WTC11 (cell line): ENCODE data around the gene COL4A1. TPM values are rescaled to one million over a fixed set of nuclear protein-coding genes. Genes with fewer than 3 reads are reported as not detected.

Experiments used
- ESRRA ChIP-seq: sonication (generic); formaldehyde crosslinking; IDR thresholded peaks from 2 replicates; pipeline ENCODE4 v1.8.1; 2022; ENCODE audit warnings: mild to moderate bottlenecking, missing genetic modification reagents, borderline replicate concordance
- JUN ChIP-seq: sonication (generic); formaldehyde crosslinking; IDR thresholded peaks from 2 replicates; pipeline ENCODE4 v1.8.0; 2023; ENCODE audit warnings: mild to moderate bottlenecking, missing genetic modification reagents
- NFE2L1 ChIP-seq: sonication (generic); formaldehyde crosslinking; IDR thresholded peaks from 2 replicates; pipeline ENCODE4 v1.8.1; 2023; ENCODE audit warnings: missing genetic modification reagents
- NR3C1 ChIP-seq: sonication (generic); formaldehyde crosslinking; conservative IDR thresholded peaks from 2 replicates; pipeline ENCODE4 v1.8.1; 2023; ENCODE audit warnings: low read depth, mild to moderate bottlenecking, missing genetic modification reagents
- RELA ChIP-seq: sonication (generic); formaldehyde crosslinking; IDR thresholded peaks from 2 replicates; pipeline ENCODE4 v1.8.1; 2022; ENCODE audit warnings: missing genetic modification reagents, mild to moderate bottlenecking, borderline replicate concordance
- TEAD4 ChIP-seq: sonication (generic); formaldehyde crosslinking; IDR thresholded peaks from 2 replicates; pipeline ENCODE4 v1.8.0; 2022; ENCODE audit warnings: mild to moderate bottlenecking, missing genetic modification reagents
- total RNA-seq: library from RNA; stranded (reverse); gene quantifications from 3 replicates; pipeline ENCODE4 v1.2.3, GENCODE V29; 2021
- TF ChIP-seq, protein P1 (sequence below): sonication (generic); formaldehyde crosslinking; IDR thresholded peaks from 2 replicates; pipeline ENCODE4 v1.8.0; 2022; ENCODE audit warnings: mild to moderate bottlenecking, missing genetic modification reagents
- TF ChIP-seq, protein P2 (sequence below): sonication (generic); formaldehyde crosslinking; IDR thresholded peaks from 2 replicates; pipeline ENCODE4 v1.8.0; 2022; ENCODE audit warnings: missing genetic modification reagents
- TF ChIP-seq, protein P3 (sequence below): fragments of 250-450 bp; sonication (Bioruptor Pico); IDR thresholded peaks from 2 replicates; pipeline ENCODE4 v1.9.0; 2021; ENCODE audit warnings: moderate library complexity, mild to moderate bottlenecking, inconsistent platforms, borderline replicate concordance
- TF ChIP-seq, protein P4 (sequence below): sonication (generic); formaldehyde crosslinking; conservative IDR thresholded peaks from 2 replicates; pipeline ENCODE4 v1.8.1; 2023; ENCODE audit warnings: mild to moderate bottlenecking, low read depth, missing genetic modification reagents, moderate library complexity
- TF ChIP-seq, protein P5 (sequence below): sonication (generic); formaldehyde crosslinking; IDR thresholded peaks from 2 replicates; pipeline ENCODE4 v1.8.1; 2022; ENCODE audit warnings: missing genetic modification reagents, borderline replicate concordance
- TF ChIP-seq, protein P6 (sequence below): sonication (generic); formaldehyde crosslinking; IDR thresholded peaks from 2 replicates; pipeline ENCODE4 v1.8.1; 2023; ENCODE audit warnings: mild to moderate bottlenecking, missing genetic modification reagents
- TF ChIP-seq, protein P7 (sequence below): fragments of 250-450 bp; sonication (Bioruptor Pico); IDR thresholded peaks from 2 replicates; pipeline ENCODE4 v1.9.0; 2021; ENCODE audit warnings: mild to moderate bottlenecking
- TF ChIP-seq, protein P8 (sequence below): sonication (generic); formaldehyde crosslinking; conservative IDR thresholded peaks from 2 replicates; pipeline ENCODE4 v1.8.1; 2022; ENCODE audit warnings: mild to moderate bottlenecking, missing genetic modification reagents

The COL4A1 gene
- total RNA-seq, 1 experiment from 2014 or later = 89.6 TPM

DNA sequence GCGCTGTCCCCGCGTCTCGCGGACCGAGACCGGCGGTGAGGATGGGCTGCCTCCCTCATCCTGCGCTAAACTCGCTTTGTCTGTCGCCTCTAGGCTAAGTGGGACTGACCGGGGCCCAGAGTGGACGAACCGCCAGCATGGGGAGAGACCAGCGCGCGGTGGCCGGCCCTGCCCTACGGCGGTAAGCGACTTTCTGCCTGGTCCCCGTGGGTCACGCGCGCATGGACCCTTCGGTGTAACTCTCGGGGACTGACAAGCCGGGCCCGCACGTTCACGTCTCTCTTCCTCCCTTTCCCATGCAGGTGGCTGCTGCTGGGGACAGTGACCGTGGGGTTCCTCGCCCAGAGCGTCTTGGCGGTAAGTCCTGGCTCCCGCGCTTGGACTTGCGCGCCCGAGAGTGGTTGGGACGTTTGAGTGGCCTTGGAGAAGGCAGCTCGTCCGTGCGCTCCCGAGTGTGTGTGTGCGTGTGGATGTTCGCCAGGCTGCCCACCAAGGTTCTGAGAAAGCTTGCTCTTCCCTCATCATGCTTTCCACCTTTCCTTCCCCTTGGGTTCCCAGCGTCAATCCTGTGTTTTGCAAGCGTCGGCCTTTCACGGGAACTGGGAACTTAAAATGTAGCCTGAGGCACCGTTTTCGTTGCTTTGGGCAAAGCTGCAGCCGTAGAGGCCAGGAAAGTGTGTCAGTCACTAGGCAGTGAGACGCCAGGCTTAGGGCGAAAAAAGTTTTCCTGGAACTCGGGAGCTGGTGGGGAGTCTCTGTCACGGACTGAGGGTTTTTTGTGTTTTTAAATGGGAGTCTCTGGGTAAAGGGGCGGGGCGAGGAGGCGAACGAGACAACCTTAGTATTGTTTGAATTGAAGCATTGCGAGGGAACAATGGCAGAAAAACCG, 1.1 kb upstream of the COL4A1 start (continued):
- TF ChIP-seq, protein P1, sequence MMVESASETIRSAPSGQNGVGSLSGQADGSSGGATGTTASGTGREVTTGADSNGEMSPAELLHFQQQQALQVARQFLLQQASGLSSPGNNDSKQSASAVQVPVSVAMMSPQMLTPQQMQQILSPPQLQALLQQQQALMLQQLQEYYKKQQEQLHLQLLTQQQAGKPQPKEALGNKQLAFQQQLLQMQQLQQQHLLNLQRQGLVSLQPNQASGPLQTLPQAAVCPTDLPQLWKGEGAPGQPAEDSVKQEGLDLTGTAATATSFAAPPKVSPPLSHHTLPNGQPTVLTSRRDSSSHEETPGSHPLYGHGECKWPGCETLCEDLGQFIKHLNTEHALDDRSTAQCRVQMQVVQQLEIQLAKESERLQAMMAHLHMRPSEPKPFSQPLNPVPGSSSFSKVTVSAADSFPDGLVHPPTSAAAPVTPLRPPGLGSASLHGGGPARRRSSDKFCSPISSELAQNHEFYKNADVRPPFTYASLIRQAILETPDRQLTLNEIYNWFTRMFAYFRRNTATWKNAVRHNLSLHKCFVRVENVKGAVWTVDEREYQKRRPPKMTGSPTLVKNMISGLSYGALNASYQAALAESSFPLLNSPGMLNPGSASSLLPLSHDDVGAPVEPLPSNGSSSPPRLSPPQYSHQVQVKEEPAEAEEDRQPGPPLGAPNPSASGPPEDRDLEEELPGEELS = 0 out of 2 replicates have a peak, but pooled peaks have one; percentile 46
- no peak for TF ChIP-seq TEAD4
- 0 out of 2 replicates have a peak, but pooled peaks have one; percentile 68 for TF ChIP-seq NFE2L1
- TF ChIP-seq NR3C1 (CRISPR knock-in tag) = no peak
- peak; percentile 31; the same call in 1 of the 2 replicates for TF ChIP-seq JUN (CRISPR knock-in tag)
- TF ChIP-seq, protein P2, sequence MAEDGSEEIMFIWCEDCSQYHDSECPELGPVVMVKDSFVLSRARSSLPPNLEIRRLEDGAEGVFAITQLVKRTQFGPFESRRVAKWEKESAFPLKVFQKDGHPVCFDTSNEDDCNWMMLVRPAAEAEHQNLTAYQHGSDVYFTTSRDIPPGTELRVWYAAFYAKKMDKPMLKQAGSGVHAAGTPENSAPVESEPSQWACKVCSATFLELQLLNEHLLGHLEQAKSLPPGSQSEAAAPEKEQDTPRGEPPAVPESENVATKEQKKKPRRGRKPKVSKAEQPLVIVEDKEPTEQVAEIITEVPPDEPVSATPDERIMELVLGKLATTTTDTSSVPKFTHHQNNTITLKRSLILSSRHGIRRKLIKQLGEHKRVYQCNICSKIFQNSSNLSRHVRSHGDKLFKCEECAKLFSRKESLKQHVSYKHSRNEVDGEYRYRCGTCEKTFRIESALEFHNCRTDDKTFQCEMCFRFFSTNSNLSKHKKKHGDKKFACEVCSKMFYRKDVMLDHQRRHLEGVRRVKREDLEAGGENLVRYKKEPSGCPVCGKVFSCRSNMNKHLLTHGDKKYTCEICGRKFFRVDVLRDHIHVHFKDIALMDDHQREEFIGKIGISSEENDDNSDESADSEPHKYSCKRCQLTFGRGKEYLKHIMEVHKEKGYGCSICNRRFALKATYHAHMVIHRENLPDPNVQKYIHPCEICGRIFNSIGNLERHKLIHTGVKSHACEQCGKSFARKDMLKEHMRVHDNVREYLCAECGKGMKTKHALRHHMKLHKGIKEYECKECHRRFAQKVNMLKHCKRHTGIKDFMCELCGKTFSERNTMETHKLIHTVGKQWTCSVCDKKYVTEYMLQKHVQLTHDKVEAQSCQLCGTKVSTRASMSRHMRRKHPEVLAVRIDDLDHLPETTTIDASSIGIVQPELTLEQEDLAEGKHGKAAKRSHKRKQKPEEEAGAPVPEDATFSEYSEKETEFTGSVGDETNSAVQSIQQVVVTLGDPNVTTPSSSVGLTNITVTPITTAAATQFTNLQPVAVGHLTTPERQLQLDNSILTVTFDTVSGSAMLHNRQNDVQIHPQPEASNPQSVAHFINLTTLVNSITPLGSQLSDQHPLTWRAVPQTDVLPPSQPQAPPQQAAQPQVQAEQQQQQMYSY (CRISPR knock-in tag) = no peak
- TF ChIP-seq, protein P3, sequence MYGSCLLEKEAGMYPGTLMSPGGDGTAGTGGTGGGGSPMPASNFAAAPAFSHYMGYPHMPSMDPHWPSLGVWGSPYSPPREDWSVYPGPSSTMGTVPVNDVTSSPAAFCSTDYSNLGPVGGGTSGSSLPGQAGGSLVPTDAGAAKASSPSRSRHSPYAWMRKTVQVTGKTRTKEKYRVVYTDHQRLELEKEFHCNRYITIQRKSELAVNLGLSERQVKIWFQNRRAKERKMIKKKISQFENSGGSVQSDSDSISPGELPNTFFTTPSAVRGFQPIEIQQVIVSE (CRISPR knock-in tag) = no peak
- TF ChIP-seq, protein P4, sequence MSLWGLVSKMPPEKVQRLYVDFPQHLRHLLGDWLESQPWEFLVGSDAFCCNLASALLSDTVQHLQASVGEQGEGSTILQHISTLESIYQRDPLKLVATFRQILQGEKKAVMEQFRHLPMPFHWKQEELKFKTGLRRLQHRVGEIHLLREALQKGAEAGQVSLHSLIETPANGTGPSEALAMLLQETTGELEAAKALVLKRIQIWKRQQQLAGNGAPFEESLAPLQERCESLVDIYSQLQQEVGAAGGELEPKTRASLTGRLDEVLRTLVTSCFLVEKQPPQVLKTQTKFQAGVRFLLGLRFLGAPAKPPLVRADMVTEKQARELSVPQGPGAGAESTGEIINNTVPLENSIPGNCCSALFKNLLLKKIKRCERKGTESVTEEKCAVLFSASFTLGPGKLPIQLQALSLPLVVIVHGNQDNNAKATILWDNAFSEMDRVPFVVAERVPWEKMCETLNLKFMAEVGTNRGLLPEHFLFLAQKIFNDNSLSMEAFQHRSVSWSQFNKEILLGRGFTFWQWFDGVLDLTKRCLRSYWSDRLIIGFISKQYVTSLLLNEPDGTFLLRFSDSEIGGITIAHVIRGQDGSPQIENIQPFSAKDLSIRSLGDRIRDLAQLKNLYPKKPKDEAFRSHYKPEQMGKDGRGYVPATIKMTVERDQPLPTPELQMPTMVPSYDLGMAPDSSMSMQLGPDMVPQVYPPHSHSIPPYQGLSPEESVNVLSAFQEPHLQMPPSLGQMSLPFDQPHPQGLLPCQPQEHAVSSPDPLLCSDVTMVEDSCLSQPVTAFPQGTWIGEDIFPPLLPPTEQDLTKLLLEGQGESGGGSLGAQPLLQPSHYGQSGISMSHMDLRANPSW (CRISPR knock-in tag) = no peak
- TF ChIP-seq ESRRA (CRISPR knock-in tag) = no peak
- TF ChIP-seq RELA (CRISPR knock-in tag) = no peak
- TF ChIP-seq, protein P5, sequence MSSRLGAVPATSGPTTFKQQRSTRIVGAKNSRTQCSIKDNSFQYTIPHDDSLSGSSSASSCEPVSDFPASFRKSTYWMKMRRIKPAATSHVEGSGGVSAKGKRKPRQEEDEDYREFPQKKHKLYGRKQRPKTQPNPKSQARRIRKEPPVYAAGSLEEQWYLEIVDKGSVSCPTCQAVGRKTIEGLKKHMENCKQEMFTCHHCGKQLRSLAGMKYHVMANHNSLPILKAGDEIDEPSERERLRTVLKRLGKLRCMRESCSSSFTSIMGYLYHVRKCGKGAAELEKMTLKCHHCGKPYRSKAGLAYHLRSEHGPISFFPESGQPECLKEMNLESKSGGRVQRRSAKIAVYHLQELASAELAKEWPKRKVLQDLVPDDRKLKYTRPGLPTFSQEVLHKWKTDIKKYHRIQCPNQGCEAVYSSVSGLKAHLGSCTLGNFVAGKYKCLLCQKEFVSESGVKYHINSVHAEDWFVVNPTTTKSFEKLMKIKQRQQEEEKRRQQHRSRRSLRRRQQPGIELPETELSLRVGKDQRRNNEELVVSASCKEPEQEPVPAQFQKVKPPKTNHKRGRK = no peak
- TF ChIP-seq, protein P6, sequence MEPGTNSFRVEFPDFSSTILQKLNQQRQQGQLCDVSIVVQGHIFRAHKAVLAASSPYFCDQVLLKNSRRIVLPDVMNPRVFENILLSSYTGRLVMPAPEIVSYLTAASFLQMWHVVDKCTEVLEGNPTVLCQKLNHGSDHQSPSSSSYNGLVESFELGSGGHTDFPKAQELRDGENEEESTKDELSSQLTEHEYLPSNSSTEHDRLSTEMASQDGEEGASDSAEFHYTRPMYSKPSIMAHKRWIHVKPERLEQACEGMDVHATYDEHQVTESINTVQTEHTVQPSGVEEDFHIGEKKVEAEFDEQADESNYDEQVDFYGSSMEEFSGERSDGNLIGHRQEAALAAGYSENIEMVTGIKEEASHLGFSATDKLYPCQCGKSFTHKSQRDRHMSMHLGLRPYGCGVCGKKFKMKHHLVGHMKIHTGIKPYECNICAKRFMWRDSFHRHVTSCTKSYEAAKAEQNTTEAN (CRISPR knock-in tag) = no peak
- TF ChIP-seq, protein P7, sequence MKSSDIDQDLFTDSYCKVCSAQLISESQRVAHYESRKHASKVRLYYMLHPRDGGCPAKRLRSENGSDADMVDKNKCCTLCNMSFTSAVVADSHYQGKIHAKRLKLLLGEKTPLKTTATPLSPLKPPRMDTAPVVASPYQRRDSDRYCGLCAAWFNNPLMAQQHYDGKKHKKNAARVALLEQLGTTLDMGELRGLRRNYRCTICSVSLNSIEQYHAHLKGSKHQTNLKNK (CRISPR knock-in tag) = no peak
- TF ChIP-seq, protein P8, sequence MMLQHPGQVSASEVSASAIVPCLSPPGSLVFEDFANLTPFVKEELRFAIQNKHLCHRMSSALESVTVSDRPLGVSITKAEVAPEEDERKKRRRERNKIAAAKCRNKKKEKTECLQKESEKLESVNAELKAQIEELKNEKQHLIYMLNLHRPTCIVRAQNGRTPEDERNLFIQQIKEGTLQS (CRISPR knock-in tag) = no peak
